Subcutaneous adipose tissue (tissue), 4 donors: ENCODE measurements around the gene DBN1. TPM values are rescaled to one million over a fixed set of nuclear protein-coding genes. Genes with fewer than 3 reads are reported as not detected.

Experiments used
- CTCF ChIP-seq: fragments of 450-650 bp; IDR thresholded peaks from one replicate; pipeline ENCODE4 v1.5.1; 2016; ENCODE audit warnings: low read depth, mild to moderate bottlenecking, control low read depth, antibody characterized with exemption, moderate library complexity
- total RNA-seq, 4 donors: library from RNA; depleted of rRNA; stranded (reverse); fragments of >200 nt; gene quantifications; one replicate each; pipeline ENCODE4 v1.1.0, GENCODE V29; 2016

The DBN1 gene
- total RNA-seq, 4 donors from 2014 or later = 25.2 to 50.9 (median 37.6) TPM

GRCh38 chr5:177478711-177479646 is 5.5 kb upstream of the DBN1 start:
- no peak for TF ChIP-seq CTCF

GRCh38 chr5:177477701-177478477 is 4.5 kb upstream of the DBN1 start:
- no peak for TF ChIP-seq CTCF

- TF ChIP-seq CTCF = no peak
Measured at GRCh38 chr5:177476531-177477233, 3.2 kb upstream of the DBN1 start.

- TF ChIP-seq CTCF = no peak
Measured at GRCh38 chr5:177475563-177476427, 2.4 kb upstream of the DBN1 start.

GRCh38 chr5:177474846-177475562 is 1.6 kb upstream of the DBN1 start:
- no peak for TF ChIP-seq CTCF

GRCh38 chr5:177474002-177474476 is 605 bp upstream of the DBN1 start:
- no peak for TF ChIP-seq CTCF
